Kidney tubule cell (primary cell): ENCODE data around the gene ARRDC5.
"Not testable (repeated sequence)": the region's sequence is repeated elsewhere in the genome, so short reads cannot be mapped to it uniquely, and the experiment has no call there.

ENCODE experiments used
- DNase-seq: peaks from one replicate; pipeline ENCODE4 v3.0.0-alpha.2; 2018; ENCODE audit warnings: low spot score

The ARRDC5 gene

GRCh38 chr19:4902796-4903195, at the start of gene ARRDC5:
TSS of gene ARRDC5 (minus strand) at chr19:4902896. CDS start at chr19:4902825, 71 bp downstream.
- DNase-seq: no peak

DNA sequence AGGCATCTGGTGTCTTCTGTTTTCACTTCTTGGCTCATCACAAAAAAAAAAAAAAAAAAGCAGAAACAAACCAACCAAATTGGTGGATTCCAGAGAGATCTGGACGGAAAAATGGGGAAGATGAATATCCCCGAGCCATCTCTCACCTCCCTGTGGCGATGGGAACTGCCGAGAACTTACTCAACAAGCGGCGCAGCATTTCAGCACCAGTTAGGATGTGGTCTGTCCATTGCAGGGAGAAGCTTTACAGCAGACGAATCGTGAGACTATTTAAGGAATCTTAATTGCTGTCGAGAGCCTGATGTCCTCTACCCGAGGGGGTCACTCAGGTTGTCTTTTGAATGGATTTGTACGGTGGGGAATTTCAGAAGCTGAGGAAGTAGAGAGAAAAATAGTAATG, 49.0 kb upstream of the ARRDC5 start:
- no peak for DNase-seq

DNA sequence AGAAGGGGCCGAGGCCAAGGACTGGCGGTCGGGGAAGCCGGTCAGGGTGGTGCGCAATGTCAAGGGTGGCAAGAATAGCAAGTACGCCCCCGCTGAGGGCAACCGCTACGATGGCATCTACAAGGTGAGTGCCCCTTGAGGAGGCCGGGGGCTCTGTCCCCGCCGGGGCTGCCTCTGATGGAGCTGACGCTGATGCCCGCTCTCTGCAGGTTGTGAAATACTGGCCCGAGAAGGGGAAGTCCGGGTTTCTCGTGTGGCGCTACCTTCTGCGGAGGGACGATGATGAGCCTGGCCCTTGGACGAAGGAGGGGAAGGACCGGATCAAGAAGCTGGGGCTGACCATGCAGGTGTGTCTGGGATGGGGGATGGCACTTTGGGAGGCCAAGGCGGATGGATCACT, 48.0 kb upstream of the ARRDC5 start:
- DNase-seq: not testable (repeated sequence)

DNA sequence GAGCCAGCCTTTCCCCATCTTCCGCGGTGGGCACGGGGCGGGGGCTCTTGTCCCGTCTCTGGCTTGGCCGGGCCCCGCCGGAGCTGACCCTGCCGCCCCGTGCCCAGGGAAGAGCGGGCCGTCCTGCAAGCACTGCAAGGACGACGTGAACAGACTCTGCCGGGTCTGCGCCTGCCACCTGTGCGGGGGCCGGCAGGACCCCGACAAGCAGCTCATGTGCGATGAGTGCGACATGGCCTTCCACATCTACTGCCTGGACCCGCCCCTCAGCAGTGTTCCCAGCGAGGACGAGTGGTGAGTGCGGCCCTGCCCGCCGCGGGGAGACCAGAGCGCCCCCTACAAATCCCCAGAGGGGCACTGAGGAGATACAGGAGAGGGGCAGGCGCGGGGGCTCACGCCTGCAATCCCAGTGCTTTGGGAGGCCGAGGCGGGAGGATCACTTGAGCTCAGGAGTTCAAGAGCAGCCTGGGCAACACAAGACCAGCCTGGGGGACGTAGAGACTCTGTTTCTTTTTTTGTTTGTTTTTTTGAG, 39.0 kb upstream of the ARRDC5 start:
- not testable (repeated sequence) for DNase-seq

DNA sequence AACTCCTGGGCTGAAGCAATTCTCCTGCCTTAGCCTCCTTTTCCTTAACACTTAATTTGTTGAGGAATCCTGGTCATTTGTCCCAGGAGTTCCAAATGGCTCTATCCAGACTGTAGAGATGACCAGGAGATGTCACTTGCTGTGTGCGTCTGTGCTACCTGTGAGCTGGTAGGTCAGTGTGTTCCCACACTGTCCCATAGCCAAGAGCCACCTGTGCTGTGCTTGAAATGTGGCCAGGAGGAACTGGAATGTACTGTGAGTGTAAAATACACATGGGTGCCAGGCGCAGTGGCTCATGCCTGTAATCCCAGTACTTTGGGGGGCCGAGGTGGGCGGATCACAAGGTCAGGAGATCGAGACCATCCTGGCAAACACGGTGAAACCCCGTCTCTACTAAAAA, 36.8 kb upstream of the ARRDC5 start:
- no peak for DNase-seq

GRCh38 chr19:4938461-4938860, 35.8 kb upstream of the ARRDC5 start:
- DNase-seq: not testable (repeated sequence)

- no peak for DNase-seq
Measured at GRCh38 chr19:4937060-4937459, 34.4 kb upstream of the ARRDC5 start.

DNA sequence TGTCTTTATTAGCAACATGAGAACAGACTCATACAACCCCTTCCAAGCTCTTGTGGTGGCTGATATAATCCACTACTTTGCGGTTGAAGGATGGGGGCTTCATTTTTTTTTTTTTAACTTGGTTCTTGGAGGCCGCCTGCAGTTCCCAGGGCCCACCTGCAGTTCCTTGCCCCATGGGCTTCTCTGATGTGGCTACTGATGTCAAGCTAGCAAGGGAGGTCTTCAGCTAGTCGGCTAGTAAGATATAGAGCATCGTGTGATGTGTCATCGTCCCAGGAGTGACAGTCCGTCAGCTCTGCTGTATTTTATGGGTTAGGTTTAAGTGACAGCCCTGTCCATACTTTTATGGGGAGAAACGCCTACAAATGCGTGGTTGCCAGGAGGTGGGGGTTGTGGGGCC, 32.7 kb upstream of the ARRDC5 start:
- DNase-seq: no peak

- no peak for DNase-seq
Measured at GRCh38 chr19:4933528-4933927, 30.8 kb upstream of the ARRDC5 start.

DNA sequence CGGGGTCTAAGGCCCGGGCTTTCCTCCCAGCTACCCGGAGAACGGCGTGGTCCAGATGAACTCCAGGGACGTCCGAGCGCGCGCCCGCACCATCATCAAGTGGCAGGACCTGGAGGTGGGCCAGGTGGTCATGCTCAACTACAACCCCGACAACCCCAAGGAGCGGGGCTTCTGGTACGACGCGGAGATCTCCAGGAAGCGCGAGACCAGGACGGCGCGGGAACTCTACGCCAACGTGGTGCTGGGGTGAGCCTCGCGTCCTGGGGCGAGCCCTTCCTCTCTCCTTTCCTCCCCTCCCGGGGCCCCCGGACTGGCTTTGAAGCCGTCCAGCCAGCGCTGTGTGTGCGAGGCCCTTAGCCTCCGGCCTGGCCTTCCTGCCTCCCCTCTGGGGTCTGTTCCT, 30.0 kb upstream of the ARRDC5 start:
- no peak for DNase-seq

DNA sequence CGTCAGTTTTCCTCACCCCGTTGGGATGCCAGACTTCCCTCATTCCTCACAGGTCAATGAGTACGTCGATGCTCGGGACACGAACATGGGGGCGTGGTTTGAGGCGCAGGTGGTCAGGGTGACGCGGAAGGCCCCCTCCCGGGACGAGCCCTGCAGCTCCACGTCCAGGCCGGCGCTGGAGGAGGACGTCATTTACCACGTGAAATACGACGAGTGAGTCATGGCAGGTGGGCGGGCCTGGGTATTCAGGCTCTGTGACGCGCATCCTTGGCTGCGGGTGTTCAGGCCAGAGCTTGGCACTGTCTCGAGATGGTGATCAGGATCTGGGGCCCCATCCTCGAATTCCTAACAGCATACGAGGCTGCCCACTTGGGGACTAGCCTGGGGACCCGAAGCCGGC, 28.0 kb upstream of the ARRDC5 start:
- no peak for DNase-seq

GRCh38 chr19:4929186-4929585, 26.5 kb upstream of the ARRDC5 start:
- no peak for DNase-seq

GRCh38 chr19:4923276-4923747, 20.6 kb upstream of the ARRDC5 start:
- DNase-seq: no peak

- no peak for DNase-seq
Measured at GRCh38 chr19:4922530-4923275, 20.0 kb upstream of the ARRDC5 start.

DNA sequence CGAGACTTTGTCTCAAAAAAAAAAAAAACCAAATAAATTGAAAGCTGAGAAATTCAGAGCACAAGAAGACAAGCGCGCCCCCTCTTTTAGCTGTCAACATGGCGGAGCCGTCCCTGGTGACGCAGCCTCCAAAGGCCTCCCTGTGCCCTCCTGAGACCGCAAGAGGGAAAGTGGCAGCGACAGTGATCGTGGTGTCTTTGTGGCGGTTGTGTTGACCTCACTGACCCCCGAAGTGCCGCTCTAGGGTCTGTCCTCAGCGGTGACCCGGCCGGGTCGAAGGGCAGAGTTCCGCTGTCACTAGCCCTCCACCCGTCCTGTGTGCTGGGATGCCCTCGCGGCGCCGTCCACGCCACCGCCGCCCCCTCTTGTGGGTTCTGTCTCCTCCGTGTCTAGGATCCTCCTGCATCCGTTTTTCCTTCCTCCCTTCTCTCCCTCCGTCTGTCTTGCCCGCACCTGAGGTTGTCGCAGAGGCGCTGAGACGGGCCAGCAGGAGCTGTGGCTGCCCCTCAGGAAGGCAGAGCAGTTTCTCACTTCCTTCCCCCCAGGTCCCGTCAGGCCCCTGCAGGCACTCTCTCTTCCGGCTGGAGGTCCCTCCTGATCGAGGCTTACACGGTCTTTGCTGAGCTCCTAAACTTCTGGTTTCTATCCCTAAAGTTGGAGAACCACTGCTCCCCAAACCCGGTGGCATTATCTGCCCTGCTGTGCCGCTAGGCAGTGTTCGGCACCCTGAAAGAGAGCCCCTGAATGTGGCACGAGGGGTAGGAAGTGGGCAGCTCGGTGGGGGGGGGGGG, 13.8 kb upstream of the ARRDC5 start:
- no peak for DNase-seq

GRCh38 chr19:4914736-4915501, 12.2 kb upstream of the ARRDC5 start:
- peak; percentile 79 for DNase-seq

GRCh38 chr19:4913996-4914735, 11.5 kb upstream of the ARRDC5 start:
- no peak for DNase-seq

DNA sequence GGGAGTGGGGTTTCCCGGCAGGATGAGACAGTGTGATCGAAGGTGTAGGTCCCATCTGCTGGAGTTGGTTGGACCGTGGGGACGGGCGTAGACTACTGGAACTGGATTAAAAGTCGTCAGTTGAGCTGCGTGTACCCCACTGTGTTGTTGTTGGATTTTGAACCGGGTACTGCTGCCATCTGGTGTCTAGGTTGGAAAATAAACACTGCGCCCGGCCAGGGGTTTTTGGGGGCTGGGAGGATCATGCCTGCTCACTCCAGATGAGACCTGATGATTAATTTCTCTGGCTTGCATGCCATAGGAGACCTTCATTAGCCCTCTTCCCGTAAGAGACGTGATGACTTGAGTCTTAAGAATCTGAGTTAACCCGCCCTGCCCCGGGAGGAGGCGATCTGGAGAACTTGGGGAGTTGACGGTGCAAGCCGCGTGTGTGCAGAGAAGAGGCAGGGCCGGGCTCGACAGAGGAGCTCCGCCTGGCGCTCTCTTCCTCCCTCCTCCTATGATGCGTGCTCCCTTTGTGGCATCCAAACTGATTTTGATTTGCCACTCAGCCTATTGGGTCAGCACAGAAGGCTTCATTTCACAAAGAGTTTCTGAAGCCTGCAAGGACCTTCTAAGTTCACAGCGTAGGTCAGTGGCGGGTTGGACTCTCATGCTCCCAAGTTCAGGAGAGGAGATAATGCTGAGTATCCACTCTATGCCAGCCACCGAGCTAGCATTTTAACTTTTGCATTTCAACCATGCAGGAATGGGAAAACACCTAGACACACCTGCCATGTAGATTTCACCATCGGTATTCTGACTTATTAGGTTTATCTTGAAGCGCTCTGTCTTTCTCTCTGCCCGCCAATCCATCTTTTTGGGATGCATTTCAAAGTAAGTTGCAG, 9.3 kb upstream of the ARRDC5 start:
- peak; percentile 100 for DNase-seq

GRCh38 chr19:4911314-4911713, 8.6 kb upstream of the ARRDC5 start:
- DNase-seq: no peak

DNA sequence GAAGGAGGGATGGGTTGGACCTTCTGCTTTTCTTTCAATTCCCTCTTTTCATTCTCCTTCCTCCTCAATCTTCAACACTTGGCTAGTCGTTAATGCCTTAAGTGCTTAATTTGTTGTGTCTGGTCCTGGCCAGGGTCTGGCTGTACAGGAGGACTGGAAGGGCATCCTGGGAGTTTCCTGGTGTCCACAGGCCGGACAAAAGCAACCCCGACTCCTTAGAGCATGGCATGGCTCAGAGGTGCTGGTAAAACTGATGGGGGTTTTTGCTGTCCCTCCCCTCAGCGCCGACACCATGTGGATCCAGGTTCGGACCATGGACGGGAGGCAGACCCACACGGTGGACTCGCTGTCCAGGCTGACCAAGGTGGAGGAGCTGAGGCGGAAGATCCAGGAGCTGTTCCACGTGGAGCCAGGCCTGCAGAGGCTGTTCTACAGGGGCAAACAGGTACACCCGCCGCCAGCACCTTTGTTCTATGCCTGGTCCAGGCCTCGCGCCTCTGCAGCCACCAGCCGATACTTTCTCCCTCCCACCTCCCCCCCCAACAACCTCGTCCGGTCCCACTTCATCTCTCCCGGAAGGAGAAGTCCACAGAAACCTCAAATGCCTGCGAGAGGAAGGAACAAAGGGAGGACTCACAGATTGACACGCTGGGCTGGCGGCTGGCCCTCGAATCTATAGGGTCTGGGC, 8.0 kb upstream of the ARRDC5 start:
- peak; percentile 69 for DNase-seq
